ENCODE data around the gene MYO19.

GRCh38 chr17:36511216-36511615 is 23.5 kb downstream of the MYO19 start:
- TF ChIP-seq CTCF (IDR thresholded peaks at IDR 0.05), result no peak
- no peak for TF ChIP-seq POLR2A (IDR thresholded peaks at IDR 0.05)

Measured in Peyer's patch (tissue), 4 donors.